Stimulated activated CD4-positive, alpha-beta T cell treated with anti-CD3 and anti-CD28 coated beads, Interleukin-15, amount 100 ng/mL, for 24 hours (primary cell): ENCODE measurements around the gene BRAP.
"Not testable (repeated sequence)": the region's sequence is repeated elsewhere in the genome, so short reads cannot be mapped to it uniquely, and the experiment has no call there.

Experiments
- DNase-seq: peaks from one replicate; pipeline ENCODE4 v3.0.0-alpha.2; 2020

BRAP gene

DNA sequence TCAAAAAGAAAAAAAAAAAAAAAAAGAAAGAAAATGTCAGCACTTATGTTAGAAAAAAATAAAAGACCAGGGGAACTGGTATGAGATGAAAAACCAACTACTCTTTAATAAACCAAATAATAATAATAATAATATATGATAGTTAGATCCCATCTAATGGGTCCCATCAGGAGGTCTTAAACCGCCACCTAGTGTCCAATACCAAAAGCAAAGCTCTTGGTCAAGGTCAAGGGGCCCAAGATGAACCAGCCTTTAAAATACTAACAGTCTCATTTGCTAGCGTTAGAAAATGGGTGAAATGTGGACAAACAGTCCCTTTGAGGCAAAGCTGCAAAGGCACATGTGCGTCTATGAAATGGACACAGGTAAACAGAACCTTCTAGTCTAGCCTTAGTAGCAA is 12.3 kb downstream of the BRAP start:
- no peak for DNase-seq

DNA sequence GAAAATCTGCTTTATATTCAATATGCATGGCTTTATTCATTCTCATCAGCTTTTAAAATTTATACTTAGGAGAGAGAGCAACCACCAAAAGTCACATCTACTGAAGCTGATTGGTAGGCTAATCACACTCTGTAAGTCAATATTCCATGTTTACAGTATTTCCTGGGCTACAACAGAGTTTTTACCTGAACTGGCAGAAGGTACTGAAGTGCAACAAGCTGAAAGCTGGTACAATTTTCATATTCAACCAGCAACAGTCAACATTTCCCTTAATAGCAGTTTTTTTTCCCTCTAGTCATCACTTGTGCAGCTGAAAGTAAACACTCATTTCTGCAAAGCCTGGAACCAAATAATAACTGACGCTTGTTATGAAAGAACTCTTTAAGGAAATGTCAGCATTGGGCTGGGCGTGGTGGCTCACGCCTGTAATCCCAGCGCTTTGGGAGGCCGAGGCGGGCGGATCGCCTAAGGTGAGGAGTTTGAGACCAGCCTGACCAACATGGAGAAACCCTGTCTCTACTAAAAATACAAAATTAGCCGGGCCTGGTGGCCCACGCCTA is 12.9 kb downstream of the BRAP start:
- no peak for DNase-seq

DNA sequence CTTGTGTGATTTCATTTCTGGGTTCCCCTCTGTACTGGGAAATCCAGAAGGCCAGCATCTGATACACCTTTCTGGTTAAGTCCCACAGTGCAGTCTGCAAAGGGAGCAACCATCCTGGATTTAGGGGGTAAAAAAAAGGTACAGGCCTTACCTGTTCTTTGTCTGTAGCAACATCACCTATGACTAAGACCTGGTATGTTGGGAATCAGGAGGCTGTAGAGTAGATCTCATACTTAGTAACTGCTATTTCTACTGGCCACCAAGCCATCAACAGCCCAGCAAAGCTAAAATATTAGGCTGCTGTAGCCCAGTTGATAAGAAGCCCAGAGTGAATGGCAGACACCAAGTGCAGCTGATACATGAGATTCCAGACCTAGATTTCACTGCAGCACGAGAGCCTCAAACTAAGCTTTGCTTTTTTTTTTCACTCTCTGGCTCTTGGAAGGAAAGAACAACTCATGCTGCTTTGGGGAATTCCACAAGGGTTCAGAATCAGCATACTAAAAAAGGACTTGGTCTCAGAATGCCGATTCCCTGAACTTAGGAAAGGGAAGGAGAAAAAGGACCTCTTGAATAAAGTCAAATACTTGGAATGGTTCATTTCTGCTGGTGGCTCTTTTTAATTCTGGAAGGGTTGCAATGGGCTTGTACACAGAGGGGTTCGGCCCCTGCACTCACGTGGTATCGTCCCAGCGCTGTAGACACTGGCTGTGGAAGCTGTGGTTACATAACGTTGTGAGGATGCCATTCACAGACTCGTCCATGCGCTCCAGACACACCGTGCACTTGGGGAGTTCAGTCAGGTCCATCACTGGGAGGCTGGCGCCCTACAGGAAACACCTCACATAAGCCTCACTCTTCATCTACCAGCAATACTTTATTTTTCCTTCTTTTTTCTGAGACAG is 20.5 kb downstream of the BRAP start:
- DNase-seq, result no peak

DNA sequence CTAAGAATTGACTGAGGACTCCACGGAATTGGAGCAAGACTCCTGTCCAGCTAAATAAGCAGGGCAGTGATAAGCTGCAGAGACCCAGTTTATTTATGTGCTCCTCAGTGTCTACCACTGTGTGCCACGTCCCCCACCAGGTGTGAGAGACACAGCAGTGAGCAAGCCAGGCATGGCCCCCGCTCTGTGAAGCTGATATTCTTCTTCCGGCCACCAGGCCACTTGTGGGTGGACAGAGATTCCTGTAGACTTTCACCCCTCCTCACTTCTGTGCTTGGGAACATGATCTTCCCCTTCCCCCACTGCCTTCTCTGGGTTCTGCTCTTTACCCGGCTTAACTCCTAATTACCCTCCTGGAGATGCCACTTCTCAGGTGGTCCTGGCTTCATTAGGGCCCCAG is 21.3 kb downstream of the BRAP start:
- no peak for DNase-seq

DNA sequence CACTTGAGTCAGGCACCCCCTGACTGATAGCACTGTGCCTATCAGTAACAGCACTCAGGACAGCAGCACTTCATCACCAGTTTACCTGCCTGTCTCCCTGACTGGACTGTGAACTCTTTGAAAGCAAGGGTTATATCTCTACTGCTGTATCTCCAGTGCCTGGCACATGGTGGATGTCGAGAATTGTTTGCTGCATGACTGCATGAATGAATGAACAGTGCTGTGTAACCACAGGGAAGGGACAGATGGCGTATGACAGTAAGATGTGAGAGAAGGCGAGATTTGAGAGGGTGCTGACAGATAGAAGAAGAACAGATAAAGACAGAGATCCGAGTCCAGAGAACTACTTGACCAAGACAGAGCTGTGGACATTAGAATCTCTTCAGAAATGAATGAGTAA is 29.7 kb downstream of the BRAP start:
- no peak for DNase-seq

DNA sequence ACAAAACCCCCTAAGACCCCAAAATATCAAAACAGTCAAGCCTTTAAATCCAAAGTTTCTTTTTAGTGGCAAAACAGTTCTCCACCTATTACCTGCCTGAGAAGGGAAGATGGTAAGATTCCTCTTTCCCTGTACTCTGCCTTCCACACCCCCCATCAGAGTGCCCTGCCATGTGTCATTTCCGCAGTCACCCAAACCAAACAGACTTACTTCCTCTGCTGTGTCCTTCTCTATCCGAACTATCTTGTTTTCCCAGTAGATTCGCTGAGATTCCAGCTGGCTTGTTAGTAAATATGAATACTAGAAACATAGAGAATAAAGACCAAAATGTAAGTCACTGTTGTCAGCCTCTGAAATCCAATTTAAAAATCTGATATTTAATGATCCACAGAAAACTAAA is 30.4 kb downstream of the BRAP start:
- DNase-seq, result no peak

DNA sequence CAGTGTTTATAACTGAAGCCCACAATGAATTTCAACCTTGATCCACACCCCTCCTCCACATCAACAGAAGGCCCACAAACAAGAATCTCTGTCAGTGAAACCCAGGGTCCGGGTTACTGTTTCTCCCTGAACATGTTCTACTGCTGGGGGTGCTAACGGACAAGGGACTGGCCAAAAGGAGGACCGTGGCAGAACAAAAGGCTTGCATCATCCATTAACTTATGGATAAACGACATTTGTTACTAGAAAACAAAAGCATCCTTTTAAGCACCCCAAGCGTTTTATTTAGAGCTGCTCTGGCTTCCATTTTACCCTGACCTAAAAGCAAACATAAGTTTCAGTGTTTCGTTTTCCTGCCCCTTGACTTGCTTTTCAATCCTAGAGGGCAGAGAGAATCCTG is 32.2 kb downstream of the BRAP start:
- no peak for DNase-seq

DNA sequence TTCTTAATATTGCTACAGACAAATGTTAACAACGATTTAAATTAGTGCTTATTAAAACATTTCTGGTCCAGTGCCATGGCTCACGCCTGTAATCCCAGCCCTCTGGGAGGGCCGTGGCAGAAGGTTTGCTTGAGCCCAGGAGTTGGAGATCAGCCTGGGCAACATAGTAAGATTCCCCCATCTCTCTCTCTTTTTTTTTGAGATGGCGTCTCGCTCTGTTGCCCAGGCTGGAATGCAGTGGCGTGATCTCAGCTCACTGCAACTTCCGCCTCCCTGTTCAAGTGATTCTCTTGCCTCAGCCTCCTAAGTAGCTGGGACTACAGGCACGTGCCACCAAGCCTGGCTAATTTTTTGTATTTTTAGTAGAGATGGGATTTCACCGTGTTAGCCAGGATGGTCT is 33.2 kb downstream of the BRAP start:
- DNase-seq, result not testable (repeated sequence)

DNA sequence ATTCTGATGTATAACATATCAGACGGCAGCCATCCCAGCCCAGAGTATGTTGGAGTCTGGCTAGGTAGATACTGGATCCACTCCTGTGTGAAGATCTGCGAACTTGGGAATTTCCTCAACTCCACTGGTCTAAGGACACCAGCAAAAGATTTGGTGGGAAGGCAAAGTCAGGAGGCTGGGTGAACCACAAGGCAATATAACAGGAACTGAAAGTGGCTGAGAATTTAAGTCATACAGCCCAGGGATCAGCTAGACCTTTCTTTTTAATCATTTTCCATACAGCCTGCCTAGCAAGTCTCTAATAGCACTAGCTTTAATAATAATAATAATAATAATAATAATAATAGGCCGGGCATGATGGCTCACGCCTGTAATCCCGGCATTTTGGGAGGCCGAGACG is 34.8 kb downstream of the BRAP start:
- DNase-seq, result no peak

DNA sequence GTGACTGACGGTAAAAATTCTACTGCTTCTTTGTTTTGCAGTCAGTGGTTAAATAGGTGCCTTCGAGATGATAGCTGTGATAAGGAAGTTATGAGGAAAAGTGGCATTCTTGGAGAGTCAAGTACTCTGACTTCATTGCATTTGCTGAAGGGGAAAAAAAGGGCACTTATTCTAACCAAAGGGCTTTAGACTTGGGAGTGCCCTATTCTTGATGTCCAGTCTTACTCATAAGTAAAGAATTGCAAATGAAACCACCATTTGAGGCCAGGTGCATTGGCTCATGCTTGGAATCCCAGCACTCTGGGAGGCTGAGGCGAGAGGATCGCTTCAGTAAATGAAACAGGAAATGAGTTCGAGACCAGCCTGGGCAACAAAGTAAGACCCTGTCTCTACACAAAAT is 40.3 kb downstream of the BRAP start:
- no peak for DNase-seq

DNA sequence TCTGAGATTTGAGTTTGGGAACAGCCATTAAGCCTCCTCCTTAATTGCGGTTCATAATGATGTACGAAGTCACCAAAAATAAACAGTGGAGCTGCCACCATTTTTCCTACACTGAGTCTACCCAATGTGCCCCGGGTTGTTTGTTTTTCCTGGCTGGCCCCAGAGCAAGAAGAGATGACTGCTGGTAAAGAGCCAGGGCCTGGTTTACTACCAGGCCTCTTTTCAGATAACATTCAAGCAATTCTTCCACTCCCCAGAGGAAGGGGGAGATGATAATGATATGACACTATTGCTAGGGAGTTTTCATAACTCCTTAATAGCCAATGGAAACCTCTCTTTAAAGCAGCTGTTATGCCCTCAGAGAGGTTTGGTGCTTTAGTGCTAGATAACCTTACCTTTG is 42.3 kb downstream of the BRAP start:
- DNase-seq, result no peak

DNA sequence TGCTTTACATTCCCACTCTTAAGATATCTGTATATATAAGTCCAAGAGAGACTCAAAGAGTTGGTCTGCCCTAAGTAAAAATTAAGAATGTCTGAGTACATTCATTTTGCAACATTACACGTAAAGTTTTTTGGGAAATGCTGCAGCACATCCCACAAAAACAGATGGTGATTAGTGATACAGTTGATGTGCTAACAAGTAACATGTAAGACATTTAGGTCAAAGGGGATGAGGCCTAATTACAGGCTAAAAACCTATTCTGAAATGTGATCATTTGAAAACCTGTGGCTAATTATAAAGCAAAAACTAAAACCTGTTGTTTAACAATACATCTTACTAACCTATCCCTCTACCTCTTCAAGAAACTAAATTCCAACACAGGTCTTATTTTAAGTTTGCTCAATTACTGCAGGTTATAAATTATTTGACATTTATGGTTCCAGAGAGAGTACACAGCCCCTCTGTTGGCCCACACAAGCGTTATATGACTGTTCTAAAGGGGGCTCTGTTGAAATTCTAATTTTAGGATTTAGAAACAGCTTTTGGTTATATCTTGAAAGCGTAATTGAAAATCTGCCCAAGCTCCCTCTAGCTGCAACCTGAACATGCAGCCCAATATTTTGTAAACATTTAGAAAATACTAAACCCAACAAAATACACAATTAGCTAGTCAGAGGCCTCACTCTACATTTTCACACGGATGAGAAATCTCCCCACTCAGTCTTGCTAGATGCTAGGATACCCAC is 42.9 kb downstream of the BRAP start:
- no peak for DNase-seq

DNA sequence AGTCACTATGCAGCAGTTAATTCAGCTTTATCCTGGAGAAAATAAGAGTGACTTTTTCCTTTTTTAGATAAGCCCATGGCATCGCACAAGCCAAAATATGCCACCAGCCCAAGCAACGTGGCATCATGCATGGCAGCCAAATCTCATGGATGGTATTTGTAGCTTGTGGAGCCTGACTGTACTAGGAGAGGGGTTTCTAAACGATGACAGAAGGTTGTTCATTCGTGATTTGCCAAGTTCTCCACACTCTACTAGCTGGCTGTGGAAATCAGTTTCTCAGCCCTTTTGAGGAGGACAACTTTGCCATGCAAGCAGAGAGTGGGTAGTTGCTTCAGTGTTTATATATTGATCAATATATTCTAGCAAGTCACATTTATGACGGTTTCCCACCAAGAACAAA is 45.2 kb downstream of the BRAP start:
- DNase-seq, result no peak

DNA sequence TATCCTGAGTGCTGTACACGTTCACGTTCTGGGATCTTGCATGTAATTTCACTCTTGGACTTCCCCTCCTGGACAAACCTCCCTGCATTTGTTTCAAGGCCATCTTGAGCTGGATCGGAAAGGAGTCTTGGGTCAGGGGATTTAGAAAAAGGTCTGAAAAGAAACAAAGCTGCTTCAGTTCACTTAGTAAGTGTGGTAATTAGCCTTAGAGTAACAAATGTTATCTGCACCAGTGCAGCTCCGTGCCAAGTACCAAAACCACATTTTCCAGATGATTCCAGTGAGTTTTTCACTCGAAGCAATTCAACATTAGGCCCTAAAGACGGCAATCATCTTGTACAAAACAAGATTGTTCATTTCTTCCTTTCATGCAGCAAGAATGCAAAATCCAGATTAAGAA is 47.2 kb downstream of the BRAP start:
- no peak for DNase-seq

DNA sequence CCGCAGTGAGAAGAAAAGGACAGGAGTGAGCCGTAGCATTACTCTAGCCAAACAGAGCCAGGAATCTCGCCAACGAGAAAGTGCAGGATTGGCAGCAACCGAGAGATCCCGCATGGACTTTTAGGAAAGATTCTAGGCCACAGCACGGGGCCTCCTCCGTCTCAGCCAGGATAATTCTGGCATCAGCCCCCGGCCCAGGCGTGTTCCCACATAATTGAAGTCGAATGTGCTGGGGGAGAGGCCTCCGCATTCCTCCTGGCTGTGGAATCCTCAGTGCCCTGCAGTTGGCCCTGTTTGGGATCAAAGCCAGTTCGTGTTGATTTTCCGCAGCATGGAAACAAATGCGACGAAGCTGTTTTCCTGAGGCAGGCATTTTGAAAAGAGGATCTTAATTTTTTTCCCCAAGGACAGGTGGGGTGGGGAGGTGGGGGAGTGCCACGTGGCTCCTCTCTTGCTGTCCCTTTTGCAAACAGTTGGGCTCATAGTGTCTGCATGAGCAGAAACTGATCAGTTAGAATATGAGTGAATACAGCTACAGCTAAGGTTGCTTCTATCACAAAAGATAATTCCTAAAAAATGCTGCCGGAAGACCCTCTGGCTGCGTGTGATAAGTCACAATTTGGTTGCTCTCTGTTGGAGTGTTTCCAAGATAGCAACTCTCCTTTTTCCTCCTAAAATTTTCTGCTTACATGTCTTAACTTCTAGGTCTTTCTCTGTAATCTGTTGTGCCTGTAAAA is 49.4 kb downstream of the BRAP start:
- no peak for DNase-seq

DNA sequence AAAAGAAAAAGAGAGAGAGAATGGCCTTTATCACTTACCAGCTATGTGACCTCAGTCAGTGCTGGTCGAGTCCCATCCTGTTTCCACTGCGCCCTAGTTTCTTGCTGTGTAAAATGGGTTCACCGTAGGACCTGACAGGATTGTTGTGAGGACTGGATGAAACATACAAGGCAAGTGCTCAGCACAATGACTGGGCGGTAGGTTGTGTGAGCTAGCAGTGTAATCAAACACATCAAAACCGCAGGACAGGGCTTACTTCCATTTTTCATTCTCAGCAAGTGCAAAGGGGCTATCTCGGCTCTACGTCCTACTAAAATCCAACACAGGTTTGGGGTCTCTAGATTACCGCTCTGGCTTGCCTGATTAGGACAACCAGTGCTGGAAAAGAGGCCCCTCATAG is 50.2 kb downstream of the BRAP start:
- no peak for DNase-seq

DNA sequence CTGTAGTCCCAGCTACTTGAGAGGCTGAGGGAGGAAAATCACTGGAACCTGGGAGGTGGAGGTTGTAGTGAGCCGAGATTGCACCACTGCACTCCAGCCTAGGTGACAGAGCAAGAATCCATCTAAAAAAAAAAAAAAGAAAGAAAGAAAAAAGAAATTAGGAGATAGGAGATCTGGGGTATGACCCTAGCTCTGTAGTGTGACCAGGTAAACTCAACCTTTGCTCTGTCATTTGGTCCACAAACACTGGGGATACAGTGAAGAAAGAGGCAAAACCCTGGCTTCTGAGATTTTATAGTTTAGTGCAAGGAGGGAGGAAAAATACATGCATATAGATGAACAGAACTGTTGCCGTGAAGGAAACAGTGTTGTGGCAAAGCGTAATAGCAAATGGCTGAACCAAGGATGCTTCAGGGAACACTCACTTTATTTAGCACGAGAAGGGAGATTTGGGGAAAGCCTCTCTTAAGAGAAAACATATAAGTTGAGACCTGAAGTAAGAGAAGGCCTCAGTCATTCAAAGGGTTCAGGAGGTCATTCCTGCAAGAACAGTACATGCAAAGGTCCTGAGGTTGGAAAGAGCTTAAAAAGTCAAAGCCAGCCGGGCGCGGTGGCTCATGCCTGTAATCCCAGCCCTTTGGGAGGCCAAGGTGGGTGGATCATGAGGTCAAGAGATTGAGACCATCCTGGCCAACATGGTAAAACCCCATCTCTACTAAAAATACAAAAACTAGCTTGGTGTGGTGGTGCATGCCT is 57.1 kb downstream of the BRAP start:
- DNase-seq, result no peak

DNA sequence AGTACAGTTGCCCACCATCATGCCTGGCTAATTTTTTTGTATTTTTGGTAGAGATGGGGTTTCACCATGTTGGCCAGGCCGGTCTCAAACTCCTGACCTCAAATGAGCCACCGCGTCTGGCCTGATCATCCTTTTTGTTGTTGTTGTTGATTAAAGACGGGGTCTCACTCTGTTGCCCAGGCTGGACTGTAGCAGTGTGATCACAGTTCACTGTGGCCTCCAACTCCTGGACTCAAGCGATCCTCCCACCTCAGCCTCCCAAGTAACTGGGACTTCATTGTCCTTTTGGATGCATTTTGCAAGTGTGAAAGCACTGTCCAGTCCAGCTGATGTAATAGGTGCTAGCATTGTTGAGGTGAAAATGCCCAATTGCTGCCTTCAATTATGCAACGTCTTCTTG is 59.5 kb downstream of the BRAP start:
- no peak for DNase-seq

DNA sequence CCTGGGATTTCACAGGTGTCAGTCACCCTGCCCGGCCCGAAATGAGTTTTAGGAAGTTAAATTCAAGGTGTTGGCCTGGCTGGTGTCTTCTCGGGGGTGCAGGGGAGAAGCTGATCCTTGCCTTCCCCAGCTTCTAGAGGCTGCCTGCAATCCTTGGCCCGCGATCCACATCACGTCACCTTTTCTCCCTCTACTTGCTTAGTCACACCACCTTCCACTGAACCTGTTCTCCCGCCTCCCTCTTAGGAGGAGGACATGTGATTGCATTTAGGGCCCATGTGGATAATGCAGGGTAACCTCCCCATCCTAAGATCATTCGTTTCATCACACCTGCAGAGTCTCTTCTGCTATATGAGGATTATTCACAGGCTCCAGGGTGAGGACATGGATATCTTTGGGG is 61.2 kb downstream of the BRAP start:
- DNase-seq, result no peak

DNA sequence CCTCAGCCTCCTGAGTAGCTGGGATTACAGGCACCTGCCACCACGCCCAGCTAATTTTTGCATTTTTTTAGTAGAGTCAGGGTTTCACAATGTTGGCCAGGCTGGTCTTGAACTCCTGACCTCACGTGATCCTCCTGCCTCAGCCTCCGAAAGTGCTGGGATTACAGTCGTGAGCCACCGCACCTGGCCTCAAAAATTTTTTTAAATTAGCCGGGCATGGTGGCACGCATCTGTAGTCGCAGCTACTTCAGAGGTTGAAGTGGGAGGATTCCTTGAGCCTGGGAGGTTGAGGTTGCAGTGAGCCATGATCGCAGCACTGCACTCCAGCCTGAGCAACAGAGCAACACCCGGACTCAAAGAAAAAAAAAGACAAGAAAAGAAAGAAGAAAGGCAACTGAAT is 67.9 kb downstream of the BRAP start:
- not testable (repeated sequence) for DNase-seq

DNA sequence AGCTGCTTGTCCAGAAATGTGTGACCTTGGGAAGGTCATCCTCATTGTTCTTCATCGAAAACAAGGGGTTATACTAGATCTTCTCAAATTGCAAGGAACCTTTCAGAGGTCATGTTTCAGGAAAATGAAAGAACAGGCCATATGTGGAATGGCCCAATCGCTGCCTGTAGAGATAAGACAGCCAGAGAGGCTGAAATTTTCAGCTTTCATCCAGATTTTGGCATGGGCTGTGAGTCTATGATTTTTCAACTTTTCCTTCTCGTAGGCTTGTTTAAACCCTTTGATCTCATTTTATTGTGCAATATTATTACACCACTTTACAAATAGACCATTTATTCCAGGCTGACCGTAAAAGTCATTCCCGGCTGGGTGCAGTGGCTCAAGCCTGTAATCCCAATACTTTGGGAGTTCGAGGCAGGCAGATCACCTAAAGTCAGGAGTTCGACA is 69.6 kb downstream of the BRAP start:
- no peak for DNase-seq

DNA sequence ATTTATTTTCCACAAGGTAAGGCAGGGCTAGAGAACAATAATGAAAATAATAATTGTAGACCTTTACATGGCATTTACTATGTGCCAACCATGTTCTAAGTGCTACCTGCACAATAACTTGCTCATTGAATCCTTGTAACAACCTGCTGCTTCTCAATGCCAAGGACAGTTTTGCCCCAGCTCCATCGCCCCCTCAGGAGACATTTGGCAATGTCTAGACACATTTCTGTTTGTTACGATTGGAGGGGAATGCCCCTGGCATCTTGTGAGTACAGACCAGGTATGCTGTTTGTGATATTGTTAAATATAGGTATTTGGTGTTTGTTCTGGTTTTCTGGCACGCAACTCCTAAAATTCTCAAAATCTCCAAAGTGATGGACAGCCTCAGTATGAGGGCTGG is 78.5 kb downstream of the BRAP start:
- DNase-seq, result no peak
